Stimulated activated CD4-positive, alpha-beta T cell treated with anti-CD3 and anti-CD28 coated beads, TNF-alpha, amount 100 ng/mL, for 1 hour (primary cell): ENCODE measurements around the gene PRPF40B.
"Not testable (repeated sequence)": the region's sequence is repeated elsewhere in the genome, so short reads cannot be mapped to it uniquely, and the experiment has no call there.

Experiments
- DNase-seq, 3 donors: peaks; one replicate each; pipeline ENCODE4 v3.0.0-alpha.2; 2020; ENCODE audit warnings: low read depth in 3 of 3, low spot score in 1 of 3

Gene PRPF40B

DNA sequence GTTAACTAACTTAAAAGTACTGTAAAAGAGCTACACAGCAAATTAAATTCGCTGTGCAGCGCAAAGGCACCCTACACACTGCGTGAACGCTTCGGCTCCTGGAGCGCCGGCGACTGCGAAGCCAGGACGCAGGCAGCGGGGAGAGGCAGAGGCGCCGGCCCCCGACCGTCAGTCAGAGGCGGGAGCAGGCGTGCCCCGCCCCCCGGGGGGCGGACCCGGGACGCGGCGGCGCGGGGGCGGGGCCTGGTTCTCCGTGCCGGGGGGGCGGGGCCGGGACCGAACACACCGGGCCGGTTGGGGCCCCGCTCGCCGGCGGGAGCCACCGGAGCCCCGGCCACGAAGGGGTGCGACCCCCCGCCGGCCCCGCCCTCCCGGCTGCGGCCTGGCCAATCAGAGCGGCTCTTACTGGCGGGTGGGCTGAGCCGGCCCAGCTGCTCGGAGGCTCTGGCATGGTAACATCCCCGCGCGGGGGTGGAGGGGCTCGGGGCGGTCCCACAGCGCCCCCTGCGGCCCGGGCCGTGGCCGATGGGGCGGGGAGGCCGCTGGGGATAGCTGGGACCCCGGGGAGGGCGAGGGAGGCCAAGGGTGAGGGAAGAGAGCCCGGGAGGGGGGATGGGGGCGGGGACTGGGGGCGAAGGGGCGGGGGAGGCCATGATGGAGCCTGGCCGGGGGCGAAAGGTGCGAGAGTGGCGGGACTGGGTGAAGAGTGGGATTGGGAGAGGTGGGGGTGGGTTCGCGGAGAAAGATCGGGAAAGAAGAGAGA is at the start of gene PRPF40B:
PRPF40B (plus strand) TSS at position 420 of the 763 bp plus-strand sequence; CDS start at position 450, 30 bp downstream.
- DNase-seq = peak; percentile 60 to 77 (median 69)

DNA sequence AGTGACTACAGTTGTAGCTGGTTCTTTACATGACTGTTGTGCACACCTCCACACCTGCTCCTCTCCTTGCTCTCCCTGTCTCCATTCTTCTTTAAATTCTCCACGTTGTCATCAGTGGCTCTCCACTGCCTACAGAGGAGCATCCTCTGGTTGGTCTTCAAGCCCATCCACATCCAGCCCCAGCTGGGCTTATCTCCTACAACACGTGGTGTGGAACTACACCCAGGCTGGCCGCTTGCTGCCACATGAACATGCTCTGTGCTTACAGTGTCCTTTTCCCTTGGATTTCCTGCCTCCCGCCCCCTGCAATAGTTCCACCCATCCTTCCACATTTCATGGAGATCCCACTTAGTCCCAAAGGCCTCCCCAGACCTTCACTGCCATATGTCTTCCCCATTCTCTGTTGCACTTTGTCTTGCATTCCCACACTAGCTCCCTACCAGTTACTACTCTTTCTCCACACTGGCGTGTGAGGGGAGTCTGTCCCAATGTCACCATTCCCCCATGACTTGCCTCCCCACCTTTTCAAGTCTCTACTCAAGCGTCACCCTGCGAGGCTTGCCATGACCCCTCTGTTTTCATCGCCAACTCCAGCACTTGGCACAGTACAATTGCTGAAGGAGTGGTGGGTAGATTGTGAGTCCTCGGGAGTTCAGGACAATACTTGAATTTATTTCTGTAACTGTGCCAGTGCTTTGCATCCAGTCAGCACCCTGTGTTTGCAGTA is 45.6 kb upstream of the PRPF40B start:
- DNase-seq = no peak

DNA sequence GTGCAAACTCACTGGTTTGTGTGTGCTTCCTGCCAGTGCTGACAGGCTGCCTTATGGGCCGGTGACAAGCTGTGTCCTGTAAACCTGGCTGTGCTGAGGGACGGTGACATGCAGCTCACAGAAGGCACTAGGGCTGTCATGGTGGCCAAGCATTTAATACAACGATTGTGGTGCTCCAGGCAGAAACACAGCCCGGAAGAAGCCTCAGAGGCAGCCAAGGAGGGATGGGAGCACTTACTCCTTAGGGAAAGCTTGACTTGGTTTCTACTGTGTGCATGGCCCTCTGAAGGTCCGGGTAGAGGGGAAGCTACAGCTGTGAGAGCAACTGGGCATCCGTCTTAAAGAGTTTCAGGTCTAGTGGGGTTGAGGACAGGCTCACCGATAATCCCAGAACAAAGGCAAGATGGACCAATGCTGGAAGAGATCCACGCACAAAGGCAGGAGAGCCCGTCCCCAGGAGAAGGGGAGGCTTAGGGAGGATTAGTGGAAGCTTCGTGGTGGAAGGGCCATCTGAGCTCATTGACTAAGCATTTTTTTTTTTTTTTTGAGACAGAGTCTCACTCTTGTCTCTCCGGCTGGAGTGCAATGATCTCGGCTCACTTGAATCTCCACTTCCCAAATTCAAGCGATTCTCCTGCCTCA is 44.8 kb upstream of the PRPF40B start:
- DNase-seq = no peak

DNA sequence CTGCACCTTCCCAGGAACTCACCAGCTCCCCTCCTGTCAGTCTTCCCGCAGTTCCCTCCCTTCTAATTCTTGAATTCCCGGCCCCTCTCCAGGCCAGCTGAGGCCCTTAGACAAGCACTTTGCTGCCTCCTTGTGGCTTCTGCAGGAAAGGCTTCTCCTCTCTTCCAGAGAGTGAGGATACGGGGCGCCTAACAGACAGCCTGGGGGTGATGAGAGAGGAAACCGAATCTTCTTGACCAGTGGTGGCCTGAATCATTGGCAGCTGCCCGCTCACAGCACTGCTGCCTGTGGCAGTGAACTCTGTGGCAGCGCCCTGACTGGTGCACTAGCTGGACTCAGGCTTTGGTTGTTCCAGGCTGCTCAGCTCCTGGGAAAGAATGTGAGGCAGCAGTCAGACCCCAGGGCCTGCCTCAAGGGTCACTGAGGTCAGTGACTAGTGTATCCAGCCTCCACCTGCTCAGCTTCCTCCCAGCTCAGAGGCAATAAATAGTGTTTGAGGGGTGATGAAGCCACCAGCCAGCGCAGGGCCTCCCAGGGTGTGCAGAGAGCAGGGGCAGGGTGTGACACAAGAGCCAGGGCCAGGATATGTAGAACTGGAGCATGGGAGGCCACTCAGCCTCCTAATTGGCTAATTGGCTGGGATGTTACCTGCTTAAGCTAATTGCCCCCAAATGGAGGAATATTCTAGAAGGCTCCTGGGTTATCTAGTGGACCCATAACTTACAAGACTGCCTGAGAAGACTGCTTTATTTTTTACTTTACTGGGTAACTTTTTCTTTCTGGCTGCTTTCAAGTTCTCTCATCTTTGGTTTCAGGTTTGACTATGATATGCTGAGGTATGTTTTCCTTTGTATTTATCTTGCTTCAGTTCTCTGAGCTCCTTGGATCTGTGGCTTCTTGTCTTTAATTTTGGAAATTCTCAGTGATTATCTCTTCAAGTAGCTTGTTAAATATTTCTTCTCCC is 42.5 kb upstream of the PRPF40B start:
- peak in 2 of 3 donors; percentile 20 to 22 for DNase-seq

DNA sequence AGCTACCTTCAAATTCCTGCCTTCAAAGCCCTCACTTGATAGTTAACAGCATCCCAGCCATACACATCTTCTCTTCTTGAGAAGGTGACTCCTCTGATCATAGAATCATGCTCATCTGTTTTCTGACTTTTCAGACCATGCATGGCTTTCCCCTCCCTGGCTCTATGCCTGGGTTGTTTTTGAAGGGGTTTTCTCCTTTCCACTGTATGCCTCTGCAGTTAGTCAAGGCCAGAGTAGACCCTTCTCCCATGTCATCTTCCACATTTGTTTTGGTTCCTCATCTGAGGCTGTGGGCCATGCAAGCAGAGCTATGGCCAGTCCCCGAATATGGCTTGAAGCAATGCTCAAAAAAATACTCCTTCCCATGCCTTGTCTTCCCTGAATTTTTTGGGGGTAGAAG is 41.2 kb upstream of the PRPF40B start:
- no peak for DNase-seq

DNA sequence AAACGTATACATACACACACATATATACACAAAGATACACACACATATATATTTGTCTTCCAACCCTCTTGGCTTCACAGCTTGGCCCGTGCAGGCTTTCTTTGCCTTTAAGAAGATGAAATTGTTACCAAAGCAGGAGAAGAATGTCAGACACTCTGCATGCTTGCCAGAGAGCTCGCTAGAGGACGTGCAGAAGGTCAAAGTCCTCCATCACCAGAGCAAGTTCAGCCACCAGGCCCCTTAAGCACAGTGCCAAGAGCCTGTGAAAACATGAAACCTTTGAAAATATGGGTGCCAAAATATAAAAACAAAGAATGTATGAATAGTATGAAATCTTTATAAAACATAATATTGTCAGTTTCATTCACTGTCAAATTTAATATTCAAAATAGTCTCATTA is 40.5 kb upstream of the PRPF40B start:
- no peak for DNase-seq

DNA sequence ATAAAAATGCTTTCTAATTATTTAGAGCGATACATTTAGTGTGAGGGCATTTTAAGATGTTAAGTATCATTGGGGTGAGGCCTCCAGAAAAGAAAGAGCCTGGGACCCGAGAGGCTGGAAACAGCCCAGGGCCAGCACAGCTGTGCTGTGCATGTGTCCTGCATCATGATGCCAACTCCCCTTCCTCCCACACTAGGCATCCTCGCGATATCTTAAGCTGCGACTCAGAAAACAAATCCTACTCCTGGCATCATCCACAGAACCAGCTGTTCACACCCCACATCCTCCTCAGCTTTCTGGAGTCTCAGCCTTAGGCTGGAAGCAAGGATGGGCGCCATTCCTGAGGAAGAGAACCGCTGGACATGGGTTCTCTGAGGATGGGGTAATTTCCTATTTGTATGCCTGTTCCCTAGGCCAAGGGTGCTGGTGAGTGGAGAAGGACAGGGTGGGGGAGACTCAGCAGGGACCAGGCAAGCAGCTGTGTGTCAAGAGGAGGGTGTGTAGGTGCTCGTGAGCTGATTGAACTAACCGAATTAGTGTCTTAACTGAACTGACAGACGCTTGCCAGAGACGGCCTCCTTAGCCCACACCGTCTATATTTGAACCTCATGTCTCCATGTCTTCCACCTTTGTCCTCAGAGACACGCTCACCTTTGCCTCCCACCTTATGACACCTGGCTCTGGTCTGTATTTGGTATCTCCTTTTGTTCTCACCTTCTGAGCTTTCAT is 39.8 kb upstream of the PRPF40B start:
- DNase-seq = no peak

DNA sequence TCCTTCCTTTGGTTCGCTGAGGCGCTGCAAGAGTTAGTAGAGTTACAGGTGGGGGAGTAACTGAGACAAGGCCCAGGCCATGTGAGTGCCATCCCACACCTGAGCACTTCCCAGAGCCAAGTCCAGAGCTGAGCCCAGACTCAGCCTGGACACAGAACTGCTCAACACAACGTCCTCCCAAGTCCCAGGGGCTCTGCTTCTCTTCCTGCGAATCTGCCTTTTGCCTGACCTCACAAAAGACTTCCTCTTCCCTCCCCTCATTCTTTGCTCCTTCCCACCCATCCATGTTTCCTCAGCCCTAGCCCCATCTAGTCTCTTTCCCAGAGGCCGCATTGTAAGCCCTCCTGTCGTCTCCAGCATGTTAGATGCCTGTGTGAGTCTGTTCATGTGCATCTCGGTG is 38.8 kb upstream of the PRPF40B start:
- DNase-seq = no peak

DNA sequence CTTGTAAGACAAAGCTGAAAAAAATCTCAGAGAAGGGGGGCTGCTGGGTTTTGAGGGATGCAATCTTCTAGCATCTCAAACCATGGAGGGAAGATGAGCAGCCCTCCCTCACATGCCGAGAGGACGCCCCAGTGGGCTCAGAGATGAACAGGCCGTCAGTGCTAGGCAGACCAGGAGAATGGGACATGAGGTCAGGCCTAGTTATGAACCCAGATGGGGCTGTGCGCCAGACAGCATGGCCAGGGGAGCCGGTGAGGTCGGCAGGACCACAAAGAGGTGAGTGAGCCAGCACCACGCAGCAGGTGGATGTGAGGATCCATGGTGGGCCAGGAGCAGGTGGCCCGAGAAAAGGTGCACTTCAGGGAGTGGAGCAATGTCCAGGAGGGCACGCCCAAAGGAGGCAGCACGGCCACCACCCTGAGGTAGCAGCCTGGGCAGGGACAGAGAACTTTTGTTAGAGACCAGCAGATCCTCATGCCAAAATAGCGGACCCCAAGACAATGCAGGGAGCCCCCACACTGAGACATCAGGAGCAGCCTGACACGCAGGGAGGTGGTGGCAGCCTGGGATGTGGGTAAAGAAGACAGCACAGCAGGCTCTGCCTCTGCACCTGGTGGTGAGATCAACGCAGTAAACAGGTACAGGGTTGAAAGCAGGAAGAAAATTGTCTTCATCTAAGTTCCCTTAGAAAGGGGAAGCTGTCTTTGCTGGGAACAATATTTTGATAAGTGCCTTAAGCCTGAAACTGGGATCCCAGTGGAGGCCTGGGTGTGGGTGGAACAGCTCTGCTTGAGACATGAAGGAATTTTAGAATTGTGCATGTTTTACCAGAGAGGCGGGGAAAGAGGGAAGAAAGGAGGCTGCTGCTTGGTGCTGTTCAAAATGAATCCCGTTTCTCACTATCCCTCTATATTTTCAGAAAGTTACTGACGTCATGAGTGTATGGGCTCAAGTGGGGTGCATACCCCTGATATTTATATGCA is 37.6 kb upstream of the PRPF40B start:
- DNase-seq = no peak

DNA sequence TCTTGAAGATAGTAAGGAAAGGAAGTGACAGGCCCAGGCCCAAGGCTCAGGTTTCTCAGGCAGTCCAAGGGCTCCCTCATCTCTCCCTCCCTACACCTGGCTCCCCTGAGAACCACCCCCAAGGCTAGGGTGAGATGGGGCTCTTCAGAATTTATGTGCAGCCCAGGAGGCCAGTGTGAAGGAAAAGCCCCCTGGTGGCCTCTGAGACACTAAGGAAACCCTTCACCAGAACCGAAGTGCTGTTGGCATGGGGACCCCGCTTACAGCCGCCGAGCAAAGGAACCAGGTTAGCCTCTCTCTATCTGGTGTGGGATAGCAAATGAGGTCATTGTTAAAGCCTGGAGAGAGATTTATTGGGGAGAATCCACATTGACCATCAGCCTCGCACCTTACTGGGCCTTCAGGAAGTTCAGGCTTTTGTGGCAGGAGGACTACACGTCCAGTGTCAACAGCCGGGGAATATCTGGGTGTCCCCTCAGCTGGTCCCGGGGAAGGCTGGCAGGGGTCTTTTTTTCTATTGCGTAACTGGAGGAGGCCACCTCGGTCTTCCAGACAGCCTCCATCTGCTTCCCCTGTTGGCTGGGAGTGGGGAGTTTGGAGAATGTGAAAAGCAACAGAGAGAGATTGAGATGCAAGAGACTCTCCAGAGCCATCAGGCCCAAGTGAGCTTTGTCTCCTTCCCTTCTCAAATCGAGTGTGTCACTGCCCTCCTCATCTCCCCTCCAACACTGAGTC is 36.0 kb upstream of the PRPF40B start:
- DNase-seq = no peak

DNA sequence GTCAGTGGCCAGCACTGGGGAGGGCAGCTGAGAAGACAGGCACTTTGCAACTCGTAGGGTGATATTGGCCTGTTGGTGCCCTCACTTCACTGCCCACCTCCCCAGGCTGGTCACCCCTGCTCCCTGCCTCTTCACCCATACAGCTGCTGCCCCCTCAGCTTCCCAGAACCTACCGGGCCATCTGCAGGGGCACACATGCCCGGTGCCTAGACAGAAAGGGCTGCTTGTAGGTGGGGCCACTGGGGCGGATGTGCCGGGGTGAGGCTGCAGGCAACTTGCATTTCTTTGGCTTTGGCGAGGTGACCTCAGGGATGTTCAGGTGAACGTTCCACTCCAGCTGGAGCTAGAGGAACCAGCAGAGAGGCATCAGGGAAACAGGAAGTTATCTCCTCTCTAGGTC is 35.1 kb upstream of the PRPF40B start:
- no peak for DNase-seq

DNA sequence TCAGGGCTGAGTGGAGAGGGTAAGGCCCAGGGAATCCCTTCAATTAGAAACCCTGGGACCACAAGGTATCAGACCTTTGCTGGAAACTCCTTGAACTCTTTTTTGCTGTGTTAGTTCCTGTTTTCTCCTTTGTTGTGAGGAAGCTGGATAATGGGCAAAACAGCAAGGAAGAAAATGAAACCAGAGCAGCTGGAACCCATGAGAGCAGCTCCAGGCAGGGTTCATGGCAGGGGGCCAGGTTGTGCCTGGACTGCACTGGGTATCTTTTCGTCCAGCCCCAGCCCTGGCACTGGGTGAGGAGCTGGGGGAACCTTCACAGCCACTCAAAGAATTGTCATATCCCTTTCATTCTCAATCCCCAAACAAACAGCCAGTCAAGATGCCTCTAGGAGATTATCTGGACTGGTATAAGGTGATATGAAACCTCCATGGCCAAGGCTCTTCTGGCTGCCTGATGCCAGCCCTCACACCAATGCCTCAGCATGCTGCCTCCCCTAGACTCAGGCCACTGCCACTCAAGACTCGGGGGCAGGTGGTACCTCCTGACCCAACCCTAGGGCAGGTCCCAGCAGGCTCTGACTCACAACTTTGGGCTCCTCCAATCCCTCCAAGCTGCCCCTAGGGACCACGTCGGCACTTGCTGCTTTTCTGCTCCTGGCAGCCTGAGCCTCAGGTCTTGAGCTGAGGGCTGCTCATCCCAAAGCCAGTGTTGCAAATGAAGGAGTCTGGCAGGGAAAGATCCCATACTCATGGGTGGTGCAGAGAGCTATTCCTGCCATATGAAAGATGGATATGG is 34.4 kb upstream of the PRPF40B start:
- no peak for DNase-seq

DNA sequence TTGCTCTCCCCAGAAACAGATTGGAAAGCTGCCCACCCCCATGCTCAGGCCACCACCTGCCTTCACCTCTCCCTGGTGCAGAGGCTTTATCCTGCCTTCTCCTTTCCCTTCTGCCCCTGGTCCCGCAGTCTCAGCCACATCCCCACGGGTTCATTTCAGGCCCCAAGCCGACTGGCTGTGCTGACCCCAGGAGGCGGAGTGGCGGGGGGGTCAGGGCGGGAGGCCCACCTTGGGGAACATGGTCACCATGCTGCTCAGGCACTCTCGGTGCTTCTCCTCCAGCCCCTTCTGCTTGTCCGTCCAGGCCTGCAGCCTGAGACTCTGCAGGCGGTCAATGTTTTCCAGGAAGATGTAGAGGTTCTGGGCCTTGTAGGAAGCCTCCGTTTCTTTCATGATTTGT is 24.8 kb upstream of the PRPF40B start:
- DNase-seq = no peak

DNA sequence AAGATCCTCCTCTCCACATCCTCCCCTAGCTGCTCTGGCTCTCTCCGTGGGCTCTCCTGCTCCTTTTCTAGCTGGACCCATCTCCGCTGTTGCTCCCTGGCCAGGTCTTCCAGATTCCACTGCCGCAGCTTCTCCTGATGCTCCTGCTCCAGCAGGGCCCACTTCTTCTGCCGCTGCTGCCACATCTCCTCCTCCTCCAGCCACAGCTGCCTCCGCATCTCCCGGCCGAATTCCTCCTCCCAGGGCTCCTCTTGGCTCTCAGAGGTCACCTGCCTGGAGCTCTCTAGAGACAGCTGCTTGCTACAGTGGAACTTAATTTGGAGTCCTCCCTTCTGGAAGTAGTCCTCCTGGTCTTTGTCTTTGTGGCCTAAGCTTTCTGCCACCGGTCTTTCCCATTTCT is 23.4 kb upstream of the PRPF40B start:
- DNase-seq = no peak

DNA sequence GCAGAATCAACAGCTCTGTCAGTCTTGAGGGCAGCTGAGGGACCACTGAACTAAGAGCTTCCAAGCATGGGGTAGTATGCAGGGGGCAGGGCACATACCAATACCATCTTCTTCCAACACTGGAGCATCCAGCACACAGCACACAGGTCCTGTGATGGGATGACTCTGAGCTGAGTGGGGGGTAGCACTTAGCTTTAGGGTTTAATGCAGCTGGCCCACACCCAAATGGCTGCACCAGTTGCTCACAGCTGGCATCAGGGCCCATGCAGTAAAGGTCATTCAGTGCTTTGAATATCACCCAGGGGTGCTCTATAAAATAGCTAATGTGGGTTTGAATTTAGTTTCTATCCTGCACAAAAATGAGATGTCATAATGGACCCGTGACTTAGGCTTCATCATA is 19.6 kb upstream of the PRPF40B start:
- no peak for DNase-seq

DNA sequence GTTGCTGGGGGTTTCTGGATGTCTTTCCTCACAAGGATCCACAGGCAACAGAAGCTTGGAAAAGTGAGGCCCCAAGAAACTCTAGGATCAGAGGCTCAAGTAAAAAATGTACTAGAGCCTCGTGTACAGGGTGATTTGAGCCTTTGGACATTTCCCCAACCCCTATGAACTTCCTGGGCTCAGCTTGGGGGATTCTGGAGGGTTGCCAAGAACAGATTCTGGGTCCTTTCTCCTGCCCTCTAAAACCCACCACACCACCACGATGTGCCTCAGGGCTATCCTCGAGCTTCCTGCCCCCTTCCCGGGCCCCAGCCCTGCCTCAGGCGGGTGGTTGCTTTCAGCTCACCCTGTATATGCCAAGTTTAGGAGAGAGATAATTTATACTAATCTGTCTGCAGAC is 18.5 kb upstream of the PRPF40B start:
- no peak for DNase-seq

DNA sequence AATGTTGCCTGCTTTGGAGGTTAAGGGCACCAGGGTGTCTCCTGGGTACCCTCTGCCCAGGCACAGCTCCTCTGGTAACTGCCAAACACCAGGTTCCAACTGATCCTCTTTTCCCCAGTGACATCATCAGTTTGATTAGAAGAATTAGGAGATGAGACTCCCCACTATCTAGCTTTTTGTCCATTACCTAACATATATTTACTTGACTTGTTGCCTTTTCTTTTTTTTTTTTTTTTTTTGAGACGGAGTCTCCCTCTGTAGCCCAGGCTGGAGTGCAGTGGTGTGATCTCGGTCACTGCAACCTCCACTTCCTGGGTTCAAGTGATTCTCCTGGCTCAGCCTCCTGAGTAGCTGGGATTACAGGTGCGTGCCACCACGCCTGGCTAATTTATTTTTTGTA is 17.8 kb upstream of the PRPF40B start, which contains the start of gene FAM186B:
FAM186B (minus strand) TSS at position 101 of the 400 bp plus-strand sequence. CDS start 162 bp downstream, outside the sequence.
- DNase-seq = not testable (repeated sequence)
